ENCODE measurements around the gene FYCO1. TPM values are rescaled to one million over a fixed set of nuclear protein-coding genes. Genes with fewer than 3 reads are reported as not detected.
"Not testable (repeated sequence)": the region's sequence is repeated elsewhere in the genome, so short reads cannot be mapped to it uniquely, and the experiment has no call there.

FYCO1 gene
- total and polyA plus RNA-seq, 7 donors: 14.0 to 129 (median 68.3) TPM

DNA sequence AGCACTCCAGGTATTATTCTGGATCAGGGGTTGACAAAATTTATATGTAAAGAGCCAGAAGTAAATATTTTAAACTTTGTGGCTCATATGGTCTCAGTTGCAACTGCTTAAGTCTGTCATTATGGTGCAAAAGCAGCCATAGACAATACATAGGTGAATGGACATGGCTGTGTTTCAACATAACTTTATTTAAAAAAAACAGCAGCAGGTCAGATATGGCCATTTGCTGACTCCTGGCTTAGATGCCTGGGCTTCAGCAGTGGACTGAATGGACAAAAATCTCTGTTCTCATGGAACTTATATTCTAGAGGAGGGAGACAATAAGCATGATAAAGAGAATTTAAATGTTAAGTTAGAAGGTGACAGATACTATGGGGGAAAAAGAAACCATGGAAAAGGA is 11.7 kb upstream of the FYCO1 start:
- DNase-seq: no peak
- no peaks in the 10 kb centered on the region for H3K9me3 ChIP-seq
- intact Hi-C loops (cut with DNase I): loop anchor here in 1 of 2 donors (5.0 kb wide), 1 partner anchor 70 kb away; no protein-coding TSS in a partner anchor
- peaks cover 15% of the 10 kb centered on the region for H3K4me1 ChIP-seq
- TF ChIP-seq, protein P1, sequence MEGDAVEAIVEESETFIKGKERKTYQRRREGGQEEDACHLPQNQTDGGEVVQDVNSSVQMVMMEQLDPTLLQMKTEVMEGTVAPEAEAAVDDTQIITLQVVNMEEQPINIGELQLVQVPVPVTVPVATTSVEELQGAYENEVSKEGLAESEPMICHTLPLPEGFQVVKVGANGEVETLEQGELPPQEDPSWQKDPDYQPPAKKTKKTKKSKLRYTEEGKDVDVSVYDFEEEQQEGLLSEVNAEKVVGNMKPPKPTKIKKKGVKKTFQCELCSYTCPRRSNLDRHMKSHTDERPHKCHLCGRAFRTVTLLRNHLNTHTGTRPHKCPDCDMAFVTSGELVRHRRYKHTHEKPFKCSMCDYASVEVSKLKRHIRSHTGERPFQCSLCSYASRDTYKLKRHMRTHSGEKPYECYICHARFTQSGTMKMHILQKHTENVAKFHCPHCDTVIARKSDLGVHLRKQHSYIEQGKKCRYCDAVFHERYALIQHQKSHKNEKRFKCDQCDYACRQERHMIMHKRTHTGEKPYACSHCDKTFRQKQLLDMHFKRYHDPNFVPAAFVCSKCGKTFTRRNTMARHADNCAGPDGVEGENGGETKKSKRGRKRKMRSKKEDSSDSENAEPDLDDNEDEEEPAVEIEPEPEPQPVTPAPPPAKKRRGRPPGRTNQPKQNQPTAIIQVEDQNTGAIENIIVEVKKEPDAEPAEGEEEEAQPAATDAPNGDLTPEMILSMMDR (IDR thresholded peaks at IDR 0.05): no peak
- H3K36me3 ChIP-seq (ENCODE audit: insufficient read depth in 1 of 2, low read depth in 1 of 2): no peaks in the 10 kb centered on the region
- peak overlapping the region; percentile 3 for H3K27ac ChIP-seq
- no peak overlapping the region for H3K4me3 ChIP-seq
- no peaks in the 10 kb centered on the region for H3K27me3 ChIP-seq (ENCODE audit: insufficient read depth in 3 of 3, low read length in 2 of 3)
- no peak for ATAC-seq

DNA sequence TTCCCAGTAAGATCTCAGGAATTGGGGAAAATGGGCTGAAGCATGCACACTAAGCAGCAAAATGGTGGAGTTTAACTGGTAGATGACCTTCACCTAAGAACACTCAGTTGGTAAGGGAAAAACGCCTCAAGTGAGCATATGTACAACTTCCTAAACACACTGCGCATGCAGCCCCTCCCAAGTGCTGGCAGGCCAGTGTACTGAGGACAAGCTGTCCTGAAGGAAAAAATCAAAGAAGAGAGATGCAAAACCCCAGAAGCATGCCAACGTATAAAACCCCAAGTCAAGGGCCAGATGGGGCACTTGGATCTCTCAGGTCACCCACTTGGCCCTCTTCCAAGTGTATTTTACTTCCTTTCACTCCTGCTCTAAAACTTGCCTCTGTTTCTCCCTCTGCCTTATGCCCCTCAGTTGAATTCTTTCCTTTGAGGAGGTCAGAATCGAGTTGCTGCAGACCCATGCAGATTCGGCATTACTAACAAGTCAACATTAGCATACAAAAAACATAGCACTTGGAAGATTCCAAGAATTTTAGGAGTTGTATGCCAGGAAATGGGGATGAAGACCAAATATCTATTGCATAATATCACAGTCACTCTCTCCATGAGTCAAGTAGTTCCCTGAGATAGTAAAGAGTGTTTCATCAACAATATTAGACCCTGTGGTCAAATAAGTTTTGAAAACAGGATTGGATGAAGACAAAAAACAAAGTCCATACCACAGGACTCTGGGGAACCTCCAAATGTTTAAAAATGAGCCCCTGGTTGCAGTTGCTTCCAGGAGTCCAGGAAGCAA is 10.8 kb upstream of the FYCO1 start:
- no peak for DNase-seq
- intact Hi-C loops (cut with DNase I): loop anchor here in 1 of 2 donors (5.0 kb wide), 1 partner anchor 71 kb away; no protein-coding TSS in a partner anchor

DNA sequence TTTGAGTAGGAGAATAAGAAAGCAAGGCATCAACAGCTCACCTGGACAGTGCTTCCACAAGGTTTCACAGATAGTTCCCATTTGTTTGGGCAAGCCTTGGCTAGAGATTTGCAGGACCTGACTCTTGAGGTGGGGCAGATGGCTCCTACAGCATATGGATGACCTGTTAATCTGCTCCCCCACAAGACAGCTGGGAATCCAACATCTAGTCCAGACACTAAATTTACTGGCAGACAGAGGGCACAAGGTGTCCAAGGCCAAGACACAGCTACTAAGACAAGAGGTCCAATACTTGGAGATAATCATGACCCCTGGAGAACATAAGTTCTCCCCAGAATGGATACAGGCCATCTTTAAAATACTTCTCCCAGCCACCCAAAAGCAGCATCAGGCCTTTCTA is 8.1 kb upstream of the FYCO1 start:
- H3K9me3 ChIP-seq; H3K4me3 ChIP-seq; H3K36me3 ChIP-seq (ENCODE audit: insufficient read depth in 1 of 2, low read depth in 1 of 2); DNase-seq; H3K27ac ChIP-seq; H3K27me3 ChIP-seq (ENCODE audit: insufficient read depth in 3 of 3, low read length in 2 of 3); ATAC-seq; intact Hi-C loops (cut with DNase I): not testable (repeated sequence)
- peaks cover 15% of the 10 kb centered on the region for H3K4me1 ChIP-seq

More for the DNA sequence above, 10.8 kb upstream of the FYCO1 start:
- Histone ChIP-seq H3K27me3 (ENCODE audit: insufficient read depth in 3 of 3, low read length in 2 of 3) (no peaks in the 10 kb centered on the region), H3K36me3 (ENCODE audit: insufficient read depth in 1 of 2, low read depth in 1 of 2) (no peaks in the 10 kb centered on the region), H3K4me3 (no peak overlapping the region), H3K4me1 (peaks cover 15% of the 10 kb centered on the region), H3K27ac (peak overlapping the region; percentile 3), H3K9me3 (no peaks in the 10 kb centered on the region)
- ATAC-seq: peak; percentile 23 to 63 (median 44)
- 45 to 57% (median 57%) methylated on average over 5 of the region's 5 CpGs for WGBS, 3 donors
- TF ChIP-seq, protein P1 (IDR thresholded peaks at IDR 0.05): no peak

DNA sequence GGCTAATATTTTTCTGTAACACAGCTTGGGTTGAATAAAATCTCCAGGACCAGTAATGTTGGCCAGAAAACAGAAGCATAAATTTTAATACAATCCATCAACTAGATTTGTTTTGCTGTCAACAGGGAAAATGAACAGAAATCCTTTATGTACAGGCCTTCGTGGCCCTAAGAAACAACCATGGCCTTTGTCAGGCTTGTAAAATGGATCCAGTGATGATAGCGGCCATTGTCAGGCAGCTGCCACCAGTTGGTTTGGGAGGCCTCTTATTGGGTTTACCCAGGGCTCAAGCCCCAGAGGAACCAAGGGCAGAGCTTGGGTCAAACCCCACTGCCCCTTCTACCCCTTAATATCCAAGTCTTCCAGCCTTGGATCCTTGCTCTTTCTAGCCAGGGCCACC is 5.6 kb upstream of the FYCO1 start:
- no peak overlapping the region for H3K27ac ChIP-seq
- no peaks in the 10 kb centered on the region for H3K27me3 ChIP-seq (ENCODE audit: insufficient read depth in 3 of 3, low read length in 2 of 3)
- no peak overlapping the region for H3K4me3 ChIP-seq
- 81 to 91% (median 83%) methylated on average over 2 of the region's 2 CpGs for WGBS, 3 donors
- TF ChIP-seq, protein P1 (IDR thresholded peaks at IDR 0.05): no peak
- ATAC-seq: no peak
- no peaks in the 10 kb centered on the region for H3K36me3 ChIP-seq (ENCODE audit: insufficient read depth in 1 of 2, low read depth in 1 of 2)
- DNase-seq: no peak
- H3K4me1 ChIP-seq: peaks cover 3% of the 10 kb centered on the region
- intact Hi-C loops (cut with DNase I): no loop called here
- H3K9me3 ChIP-seq: no peaks in the 10 kb centered on the region

DNA sequence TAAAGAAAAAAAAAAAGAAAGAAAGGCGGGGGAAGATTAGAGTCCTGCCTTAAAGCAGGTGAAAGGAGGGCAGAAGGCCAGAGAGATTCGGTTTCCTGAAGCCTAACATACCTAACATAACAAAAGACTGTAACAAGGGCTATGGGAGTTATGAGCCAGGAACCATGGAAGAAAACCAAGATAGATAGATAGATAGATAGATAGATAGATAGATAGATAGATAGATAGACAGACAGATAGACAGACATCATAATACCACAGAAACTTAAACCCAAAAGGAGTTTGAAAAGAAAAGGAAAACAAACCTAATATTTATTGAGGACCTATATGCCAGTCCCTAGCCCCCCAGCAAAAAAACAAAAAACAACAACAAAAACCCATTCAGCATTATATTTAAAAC is 2.3 kb upstream of the FYCO1 start:
- H3K36me3 ChIP-seq (ENCODE audit: insufficient read depth in 1 of 2, low read depth in 1 of 2): no peaks in the 10 kb centered on the region
- H3K4me3 ChIP-seq: no peak overlapping the region
- H3K9me3 ChIP-seq: no peaks in the 10 kb centered on the region
- intact Hi-C loops (cut with DNase I): loop anchor here (5.0 kb wide), 3 partner anchors 56 to 64 kb away; partner anchors contain the start of gene CXCR6 (in 1 of the 2)
- TF ChIP-seq, protein P1 (IDR thresholded peaks at IDR 0.05): no peak
- no peak overlapping the region for H3K27ac ChIP-seq
- ATAC-seq (no peak), DNase-seq (no peak)
- H3K4me1 ChIP-seq: peaks cover 21% of the 10 kb centered on the region
- no peaks in the 10 kb centered on the region for H3K27me3 ChIP-seq (ENCODE audit: insufficient read depth in 3 of 3, low read length in 2 of 3)
- WGBS, 3 donors: 46 to 75% (median 61%) methylated on average over 2 of the region's 2 CpGs

DNA sequence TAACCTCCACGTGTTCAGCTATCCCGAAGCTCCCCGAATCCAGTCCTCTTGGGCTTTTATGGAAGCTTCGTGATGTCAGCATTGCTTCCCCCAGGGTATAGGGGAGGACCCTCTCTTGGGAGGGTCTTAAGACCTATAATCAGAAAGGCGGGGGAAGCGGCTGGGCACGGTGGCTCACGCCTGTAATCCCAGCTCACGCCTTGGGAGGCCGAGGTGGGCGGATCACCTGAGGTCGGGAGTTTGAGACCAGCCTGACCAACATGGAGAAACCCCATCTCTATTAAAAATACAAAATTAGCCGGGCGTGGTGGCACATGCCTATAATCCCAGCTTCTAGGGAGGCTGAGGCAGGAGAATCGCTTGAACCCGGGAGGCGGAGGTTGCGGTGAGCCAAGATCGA is 1.9 kb upstream of the FYCO1 start:
- 92 to 95% (median 95%) methylated on average over 19 of the region's 19 CpGs for WGBS, 3 donors

More for the DNA sequence above, 1.9 kb upstream of the FYCO1 start:
- peaks cover 26% of the 10 kb centered on the region for H3K4me1 ChIP-seq
- not testable (repeated sequence) for H3K36me3 ChIP-seq (ENCODE audit: insufficient read depth in 1 of 2, low read depth in 1 of 2); H3K27me3 ChIP-seq (ENCODE audit: insufficient read depth in 3 of 3, low read length in 2 of 3); H3K4me3 ChIP-seq; ATAC-seq; H3K9me3 ChIP-seq; H3K27ac ChIP-seq; DNase-seq
- intact Hi-C loops (cut with DNase I): loop anchor here (5.0 kb wide), 3 partner anchors 55 to 65 kb away; partner anchors contain the start of gene CXCR6 (in 1 of the 2)

All from psoas muscle (tissue), 8 donors.